Liver (tissue), 9 donors: ENCODE data around the gene SLX9. TPM values are rescaled to one million over a fixed set of nuclear protein-coding genes. Genes with fewer than 3 reads are reported as not detected.

Source experiments
- DNase-seq: peaks from one replicate; pipeline ENCODE4 v3.0.0-alpha.2; 2017; ENCODE audit warnings: low spot score
- H3K27ac ChIP-seq, 2 donors: one replicate each; pipeline ENCODE4 v1.7.0; 2013; ENCODE audit warnings: inconsistent platforms in 2 of 2, low read length in 2 of 2, control low read depth in 1 of 2, low read depth in 1 of 2, mild to moderate bottlenecking in 1 of 2
- H3K27me3 ChIP-seq, 4 donors: one replicate each; pipeline versions ENCODE4 v1.6.1 to v1.7.0; 2013; ENCODE audit warnings: low read length in 3 of 4, inconsistent platforms in 1 of 4, mild to moderate bottlenecking in 1 of 4, moderate library complexity in 1 of 4; ENCODE audit not compliant: control insufficient read depth in 4 of 4, insufficient read depth in 4 of 4
- H3K36me3 ChIP-seq, 4 donors: one replicate each; pipeline versions ENCODE4 v1.6.1 to v1.7.0; 2013; ENCODE audit warnings: low read length in 3 of 4, mild to moderate bottlenecking in 3 of 4, low read depth in 1 of 4, moderate library complexity in 1 of 4; ENCODE audit not compliant: control insufficient read depth in 4 of 4, insufficient read depth in 3 of 4
- H3K4me1 ChIP-seq, 4 donors: one replicate each; pipeline versions ENCODE4 v1.6.1 to v1.7.0; 2013; ENCODE audit warnings: low read length in 3 of 4, mild to moderate bottlenecking in 3 of 4, moderate library complexity in 1 of 4; ENCODE audit not compliant: control insufficient read depth in 4 of 4, insufficient read depth in 4 of 4
- H3K4me3 ChIP-seq, 3 donors: one replicate each; pipeline versions ENCODE4 v1.6.1 to v1.7.0; 2013; ENCODE audit warnings: low read length in 3 of 3, control low read depth in 1 of 3, low read depth in 1 of 3, mild to moderate bottlenecking in 1 of 3
- H3K9ac ChIP-seq, 2 donors: one replicate each; pipeline ENCODE4 v1.7.0; 2013; ENCODE audit warnings: low read length in 2 of 2, mild to moderate bottlenecking in 2 of 2, moderate library complexity in 2 of 2, control low read depth in 1 of 2, low read depth in 1 of 2
- H3K9me3 ChIP-seq, 4 donors: one replicate each; pipeline versions ENCODE4 v1.6.1 to v1.7.0; 2013; ENCODE audit warnings: low read length in 3 of 4; ENCODE audit not compliant: control insufficient read depth in 4 of 4
- ATF3 ChIP-seq: IDR thresholded peaks from 2 replicates; pipeline ENCODE4 v1.6.1; 2016; ENCODE audit warnings: antibody characterized with exemption
- CTCF ChIP-seq: fragments of 150-350 bp; IDR thresholded peaks from 2 replicates; pipeline ENCODE4 v1.5.1; 2017; ENCODE audit warnings: improper control_type of control experiment, low read depth, low read length; ENCODE audit not compliant: missing input control
- EGR1 ChIP-seq, 2 donors: IDR thresholded peaks; 2 replicates each; pipeline ENCODE4 v1.6.1; 2016 to 2018; ENCODE audit warnings: antibody characterized with exemption in 2 of 2, low read depth in 2 of 2
- FOXA1 ChIP-seq: IDR thresholded peaks from 2 replicates; pipeline ENCODE4 v1.6.1; 2016; ENCODE audit warnings: antibody characterized with exemption
- FOXA2 ChIP-seq: IDR thresholded peaks from 2 replicates; pipeline ENCODE4 v1.6.1; 2016; ENCODE audit warnings: antibody characterized with exemption
- GABPA ChIP-seq, 2 donors: IDR thresholded peaks in 1 of 2; conservative IDR thresholded peaks in 1 of 2; 2 replicates each; pipeline ENCODE4 v1.6.1; 2016; ENCODE audit warnings: antibody characterized with exemption in 2 of 2, mild to moderate bottlenecking in 1 of 2, moderate library complexity in 1 of 2
- HNF4A ChIP-seq, 2 donors: conservative IDR thresholded peaks; 2 replicates each; pipeline ENCODE4 v1.6.1; 2016; ENCODE audit warnings: antibody characterized with exemption in 2 of 2, mild to moderate bottlenecking in 2 of 2
- HNF4G ChIP-seq: IDR thresholded peaks from 2 replicates; pipeline ENCODE4 v1.6.1; 2016; ENCODE audit warnings: antibody characterized with exemption
- JUND ChIP-seq, 2 donors: IDR thresholded peaks; 2 replicates each; pipeline ENCODE4 v1.6.1; 2016; ENCODE audit warnings: antibody characterized with exemption in 2 of 2
- MAX ChIP-seq: IDR thresholded peaks from 2 replicates; pipeline ENCODE4 v1.6.1; 2016; ENCODE audit warnings: antibody characterized with exemption
- NR2F2 ChIP-seq: IDR thresholded peaks from 2 replicates; pipeline ENCODE4 v1.6.1; 2016; ENCODE audit warnings: antibody characterized with exemption
- RAD21 ChIP-seq, 2 donors: IDR thresholded peaks; 2 replicates each; pipeline ENCODE4 v1.6.1; 2016; ENCODE audit warnings: antibody characterized with exemption in 2 of 2, mild to moderate bottlenecking in 2 of 2
- REST ChIP-seq: IDR thresholded peaks from 2 replicates; pipeline ENCODE4 v1.6.1; 2016; ENCODE audit warnings: antibody characterized with exemption, mild to moderate bottlenecking
- RXRA ChIP-seq, 2 donors: IDR thresholded peaks; 2 replicates each; pipeline ENCODE4 v1.6.1; 2017 to 2018; ENCODE audit warnings: antibody characterized with exemption in 2 of 2, mild to moderate bottlenecking in 1 of 2
- SP1 ChIP-seq: IDR thresholded peaks from 2 replicates; pipeline ENCODE4 v1.6.1; 2018; ENCODE audit warnings: antibody characterized with exemption, mild to moderate bottlenecking
- TAF1 ChIP-seq: conservative IDR thresholded peaks from 2 replicates; pipeline ENCODE4 v1.6.1; 2016; ENCODE audit warnings: antibody characterized with exemption, mild to moderate bottlenecking
- YY1 ChIP-seq: IDR thresholded peaks from 2 replicates; pipeline ENCODE4 v1.6.1; 2016; ENCODE audit warnings: antibody characterized with exemption, mild to moderate bottlenecking
- ZBTB33 ChIP-seq: IDR thresholded peaks from 2 replicates; pipeline ENCODE4 v1.6.1; 2016; ENCODE audit warnings: antibody characterized with exemption
- WGBS: extraction: QIAGEN DNeasy Blood & Tissue Kit; methylation state at CpG from one replicate; pipeline ENCODE4 v1.1.7; 2013; 5-methylcytosine and 5-hydroxymethylcytosine counted together
- polyA plus RNA-seq, 2 donors: library from polyadenylated mRNA; stranded (reverse) in 1 of 2; unstranded in 1 of 2; fragments of 200-250 nt in 1 of 2; fragments of >200 nt in 1 of 2; fragmentation: Nextera tagmentation in 1 of 2; extraction: Ambion mirVana in 1 of 2; gene quantifications; one replicate each; pipeline versions ENCODE4 v1.2.1 to v1.2.3, GENCODE V29; 2013 to 2015
- total RNA-seq, 2 donors: library from RNA; depleted of rRNA; stranded (reverse); fragments of >200 nt; gene quantifications; one replicate each; pipeline ENCODE4 v1.2.3, GENCODE V29; 2014
- donor health status: healthy.
- donor health status: healthy.
- donor health status: healthy.
- donor health status: healthy.
- donor health status: healthy.

Gene SLX9
- total and polyA plus RNA-seq, 4 donors = 7.5 to 20.3 (median 12.2) TPM

- no peaks in the 10 kb centered on the region for H3K36me3 ChIP-seq
- DNase-seq = no peak
- no peaks in the 10 kb centered on the region for H3K4me1 ChIP-seq
- TF ChIP-seq RAD21 (IDR thresholded peaks at IDR 0.05) = no peak
- TF ChIP-seq HNF4A (conservative IDR thresholded peaks at IDR 0.05) = no peak
- no peak for TF ChIP-seq TAF1
- no peak for TF ChIP-seq JUND (IDR thresholded peaks at IDR 0.05)
- TF ChIP-seq RXRA (IDR thresholded peaks at IDR 0.05) = no peak
- TF ChIP-seq SP1 = no peak
- no peak for TF ChIP-seq YY1
- TF ChIP-seq EGR1 (IDR thresholded peaks at IDR 0.05; ENCODE audit: low read depth in 2 of 2) = no peak
- TF ChIP-seq FOXA2 = no peak
- no peak for TF ChIP-seq GABPA (IDR thresholded peaks at IDR 0.05 in 1 of 2, conservative IDR thresholded peaks at IDR 0.05 in 1 of 2)
- no peak for TF ChIP-seq CTCF
- no peak for TF ChIP-seq MAX
- TF ChIP-seq HNF4G = no peak
- no peak for TF ChIP-seq FOXA1
- no peak overlapping the region for H3K27ac ChIP-seq
- WGBS = 93% methylated on average over 28 of the region's 28 CpGs
- no peaks in the 10 kb centered on the region for H3K27me3 ChIP-seq
- H3K9ac ChIP-seq = no peak overlapping the region
- no peak overlapping the region for H3K4me3 ChIP-seq
- no peaks in the 10 kb centered on the region for H3K9me3 ChIP-seq
Measured at GRCh38 chr21:45002381-45003204, 62.8 kb downstream of the SLX9 start.

GRCh38 chr21:45003331-45004058 is 63.7 kb downstream of the SLX9 start:
- 84% methylated on average over 14 of the region's 14 CpGs for WGBS
- H3K27me3 ChIP-seq = no peaks in the 10 kb centered on the region
- H3K4me3 ChIP-seq = no peak overlapping the region
- no peak overlapping the region for H3K9ac ChIP-seq
- H3K9me3 ChIP-seq = no peaks in the 10 kb centered on the region
- no peak for DNase-seq
- no peaks in the 10 kb centered on the region for H3K4me1 ChIP-seq
- TF ChIP-seq RAD21 (IDR thresholded peaks at IDR 0.05) = no peak
- TF ChIP-seq HNF4G = no peak
- TF ChIP-seq MAX = no peak
- TF ChIP-seq CTCF = no peak
- TF ChIP-seq NR2F2 = no peak
- TF ChIP-seq JUND (IDR thresholded peaks at IDR 0.05) = no peak
- no peak for TF ChIP-seq REST
- TF ChIP-seq GABPA (IDR thresholded peaks at IDR 0.05 in 1 of 2, conservative IDR thresholded peaks at IDR 0.05 in 1 of 2) = no peak
- no peak for TF ChIP-seq FOXA2
- no peak for TF ChIP-seq TAF1
- no peak for TF ChIP-seq HNF4A (conservative IDR thresholded peaks at IDR 0.05)
- TF ChIP-seq YY1 = no peak
- no peak for TF ChIP-seq ZBTB33
- no peak for TF ChIP-seq EGR1 (IDR thresholded peaks at IDR 0.05; ENCODE audit: low read depth in 2 of 2)
- no peak for TF ChIP-seq SP1
- TF ChIP-seq FOXA1 = no peak
- no peak for TF ChIP-seq RXRA (IDR thresholded peaks at IDR 0.05)
- TF ChIP-seq ATF3 = no peak
- no peaks in the 10 kb centered on the region for H3K36me3 ChIP-seq
- no peak overlapping the region for H3K27ac ChIP-seq
